ENCODE measurements around the gene SMTNL2.

- TF ChIP-seq, protein P1, sequence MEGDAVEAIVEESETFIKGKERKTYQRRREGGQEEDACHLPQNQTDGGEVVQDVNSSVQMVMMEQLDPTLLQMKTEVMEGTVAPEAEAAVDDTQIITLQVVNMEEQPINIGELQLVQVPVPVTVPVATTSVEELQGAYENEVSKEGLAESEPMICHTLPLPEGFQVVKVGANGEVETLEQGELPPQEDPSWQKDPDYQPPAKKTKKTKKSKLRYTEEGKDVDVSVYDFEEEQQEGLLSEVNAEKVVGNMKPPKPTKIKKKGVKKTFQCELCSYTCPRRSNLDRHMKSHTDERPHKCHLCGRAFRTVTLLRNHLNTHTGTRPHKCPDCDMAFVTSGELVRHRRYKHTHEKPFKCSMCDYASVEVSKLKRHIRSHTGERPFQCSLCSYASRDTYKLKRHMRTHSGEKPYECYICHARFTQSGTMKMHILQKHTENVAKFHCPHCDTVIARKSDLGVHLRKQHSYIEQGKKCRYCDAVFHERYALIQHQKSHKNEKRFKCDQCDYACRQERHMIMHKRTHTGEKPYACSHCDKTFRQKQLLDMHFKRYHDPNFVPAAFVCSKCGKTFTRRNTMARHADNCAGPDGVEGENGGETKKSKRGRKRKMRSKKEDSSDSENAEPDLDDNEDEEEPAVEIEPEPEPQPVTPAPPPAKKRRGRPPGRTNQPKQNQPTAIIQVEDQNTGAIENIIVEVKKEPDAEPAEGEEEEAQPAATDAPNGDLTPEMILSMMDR (IDR thresholded peaks at IDR 0.05; ENCODE audit: low read length): no peak
- no peak for TF ChIP-seq EZH2 (optimal IDR thresholded peaks at IDR 0.05; ENCODE audit: low read depth, low read length)
These were observed 40.7 kb upstream of the SMTNL2 start for GRCh38 chr17:4543557-4544026.

All from MM.1S (cell line).